Nephron (organoid): ENCODE measurements around the gene MAGI2.

Experiments
- H3K27ac Mint-ChIP-seq, 3 experiments: 2 replicates each; pipeline ENCODE4 v1.8.0; 2020; ENCODE audit warnings: mixed read lengths in 3 of 3, mild to moderate bottlenecking in 2 of 3, moderate library complexity in 1 of 3
- H3K27me3 Mint-ChIP-seq: 2 replicates; pipeline ENCODE4 v1.8.0; 2021; ENCODE audit warnings: low read depth, mild to moderate bottlenecking, moderate library complexity, mixed read lengths
- H3K36me3 Mint-ChIP-seq: 2 replicates; pipeline ENCODE4 v1.8.0; 2020; ENCODE audit warnings: low read depth, mixed read lengths
- H3K4me1 Mint-ChIP-seq: 2 replicates; pipeline ENCODE4 v1.8.0; 2020; ENCODE audit warnings: mixed read lengths
- H3K4me3 Mint-ChIP-seq, 3 experiments: 2 replicates each; pipeline ENCODE4 v1.8.0; 2020; ENCODE audit warnings: mild to moderate bottlenecking in 3 of 3, mixed read lengths in 3 of 3, moderate library complexity in 2 of 3
- H3K9me3 Mint-ChIP-seq: 2 replicates; pipeline ENCODE4 v1.8.0; 2020; ENCODE audit warnings: mixed read lengths
- CTCF ChIP-seq, 3 experiments: fragments of 200-600 bp; sonication (generic); IDR thresholded peaks; one replicate each; pipeline ENCODE4 v1.5.0; 2021; ENCODE audit warnings: antibody characterized with exemption in 3 of 3; ENCODE audit not compliant: unreplicated experiment in 3 of 3

MAGI2 gene

GRCh38 chr7:78357709-78358108 is 1095.8 kb downstream of the MAGI2 start:
- Mint-ChIP-seq H3K4me1 (no peaks in the 10 kb centered on the region), H3K36me3 (peaks cover 4% of the 10 kb centered on the region), H3K9me3 (no peaks in the 10 kb centered on the region), H3K4me3 (no peak overlapping the region), H3K27me3 (no peaks in the 10 kb centered on the region), H3K27ac (no peak overlapping the region)
- no peak for TF ChIP-seq CTCF (IDR thresholded peaks at IDR 0.05; ENCODE audit: unreplicated experiment in 3 of 3)

- H3K4me1 Mint-ChIP-seq: no peaks in the 10 kb centered on the region
- no peak for TF ChIP-seq CTCF (IDR thresholded peaks at IDR 0.05; ENCODE audit: unreplicated experiment in 3 of 3)
- H3K36me3 Mint-ChIP-seq: no peaks in the 10 kb centered on the region
- no peaks in the 10 kb centered on the region for H3K27me3 Mint-ChIP-seq
- H3K27ac Mint-ChIP-seq: no peak overlapping the region
- no peak overlapping the region for H3K4me3 Mint-ChIP-seq
- no peaks in the 10 kb centered on the region for H3K9me3 Mint-ChIP-seq
Observed at GRCh38 chr7:78355834-78356233, 1097.6 kb downstream of the MAGI2 start.

- Mint-ChIP-seq H3K27me3 (no peaks in the 10 kb centered on the region), H3K36me3 (no peaks in the 10 kb centered on the region), H3K4me3 (no peak overlapping the region), H3K4me1 (no peaks in the 10 kb centered on the region), H3K27ac (no peak overlapping the region), H3K9me3 (no peaks in the 10 kb centered on the region)
- TF ChIP-seq CTCF (IDR thresholded peaks at IDR 0.05; ENCODE audit: unreplicated experiment in 3 of 3): no peak
Observed at GRCh38 chr7:78350926-78351325, 1102.5 kb downstream of the MAGI2 start.

GRCh38 chr7:78350391-78350790 is 1103.1 kb downstream of the MAGI2 start:
- no peak for TF ChIP-seq CTCF (IDR thresholded peaks at IDR 0.05; ENCODE audit: unreplicated experiment in 3 of 3)
- Mint-ChIP-seq H3K36me3 (no peaks in the 10 kb centered on the region), H3K9me3 (no peaks in the 10 kb centered on the region), H3K4me3 (no peak overlapping the region), H3K27ac (peak overlapping the region in 1 of 3 experiments; percentile 16), H3K27me3 (no peaks in the 10 kb centered on the region), H3K4me1 (no peaks in the 10 kb centered on the region)

GRCh38 chr7:78346827-78347226 is 1106.6 kb downstream of the MAGI2 start:
- H3K36me3 Mint-ChIP-seq: peaks cover 21% of the 10 kb centered on the region
- TF ChIP-seq CTCF (IDR thresholded peaks at IDR 0.05; ENCODE audit: unreplicated experiment in 3 of 3): no peak
- H3K27ac Mint-ChIP-seq: peak overlapping the region in 1 of 3 experiments; percentile 47
- H3K9me3 Mint-ChIP-seq: no peaks in the 10 kb centered on the region
- no peaks in the 10 kb centered on the region for H3K27me3 Mint-ChIP-seq
- no peaks in the 10 kb centered on the region for H3K4me1 Mint-ChIP-seq
- no peak overlapping the region for H3K4me3 Mint-ChIP-seq

- H3K36me3 Mint-ChIP-seq: peaks cover 24% of the 10 kb centered on the region
- no peaks in the 10 kb centered on the region for H3K27me3 Mint-ChIP-seq
- H3K4me1 Mint-ChIP-seq: no peaks in the 10 kb centered on the region
- H3K9me3 Mint-ChIP-seq: no peaks in the 10 kb centered on the region
- H3K27ac Mint-ChIP-seq: peak overlapping the region in 1 of 3 experiments; percentile 47
- H3K4me3 Mint-ChIP-seq: no peak overlapping the region
- TF ChIP-seq CTCF (IDR thresholded peaks at IDR 0.05; ENCODE audit: unreplicated experiment in 3 of 3): no peak
Observed at GRCh38 chr7:78345979-78346378, 1107.5 kb downstream of the MAGI2 start.
